Stimulated activated CD4-positive, alpha-beta T cell treated with anti-CD3 and anti-CD28 coated beads, Interleukin-1b, Interleukin-23, amount 100 ng/mL, for 1 hour (primary cell): Measurements from ENCODE around the gene ATP11A.
"Not testable (repeated sequence)": the region's sequence is repeated elsewhere in the genome, so short reads cannot be mapped to it uniquely, and the experiment has no call there.

ENCODE experiments used
- DNase-seq, 2 donors: peaks; one replicate each; pipeline ENCODE4 v3.0.0-alpha.2; 2020; ENCODE audit warnings: low read depth in 2 of 2

Gene ATP11A

GRCh38 chr13:112839356-112840105, 149.7 kb downstream of the ATP11A start:
- no peak for DNase-seq

- DNase-seq: no peak
Observed at GRCh38 chr13:112840472-112841302, 150.8 kb downstream of the ATP11A start.

- DNase-seq: not testable (repeated sequence)
Observed at GRCh38 chr13:112841303-112842015, 151.6 kb downstream of the ATP11A start.

- no peak for DNase-seq
Observed at GRCh38 chr13:112842343-112842856, 152.6 kb downstream of the ATP11A start.

GRCh38 chr13:112842931-112843391, 153.1 kb downstream of the ATP11A start:
- DNase-seq: no peak

GRCh38 chr13:112843392-112844111, 153.7 kb downstream of the ATP11A start:
- DNase-seq: no peak

- DNase-seq: no peak
Observed at GRCh38 chr13:112844411-112844810, 154.6 kb downstream of the ATP11A start.

- DNase-seq: no peak
Observed at GRCh38 chr13:112844879-112845278, 155.0 kb downstream of the ATP11A start.

GRCh38 chr13:112845511-112846144, 155.8 kb downstream of the ATP11A start:
- DNase-seq: no peak

- DNase-seq: no peak
Observed at GRCh38 chr13:112846411-112847115, 156.7 kb downstream of the ATP11A start.

GRCh38 chr13:112849500-112849899, 159.7 kb downstream of the ATP11A start:
- DNase-seq: no peak

- no peak for DNase-seq
Observed at GRCh38 chr13:112850273-112850672, 160.4 kb downstream of the ATP11A start.

GRCh38 chr13:112851107-112852038, 161.5 kb downstream of the ATP11A start:
- DNase-seq: no peak

- no peak for DNase-seq
Observed at GRCh38 chr13:112852392-112852791, 162.6 kb downstream of the ATP11A start.

- DNase-seq: no peak
Observed at GRCh38 chr13:112852808-112853207, 163.0 kb downstream of the ATP11A start.

GRCh38 chr13:112854321-112854720, 164.5 kb downstream of the ATP11A start:
- no peak for DNase-seq

GRCh38 chr13:112855859-112856258, 166.0 kb downstream of the ATP11A start:
- DNase-seq: no peak

GRCh38 chr13:112857914-112858490, 168.2 kb downstream of the ATP11A start:
- DNase-seq: no peak
